Fibroblast of lung (primary cell): Measurements from ENCODE around the gene RFX8. TPM values are rescaled to one million over a fixed set of nuclear protein-coding genes. Genes with fewer than 3 reads are reported as not detected.

Experiments used
- DNase-seq, 2 donors: peaks; one replicate each; pipeline versions ENCODE4 v3.0.0 to v3.0.0-alpha.2; 2010; ENCODE audit warnings: low read depth in 2 of 2
- H2AFZ ChIP-seq: 2 replicates; pipeline ENCODE4 v1.5.1; 2012; ENCODE audit warnings: low read length, control low read depth, inconsistent platforms
- H3K27ac ChIP-seq: 2 replicates; pipeline ENCODE4 v1.5.1; 2011; ENCODE audit warnings: low read length, control low read depth; ENCODE audit not compliant: insufficient read depth
- H3K27me3 ChIP-seq: 2 replicates; pipeline ENCODE4 v1.5.1; 2011; ENCODE audit warnings: mild to moderate bottlenecking, low read length; ENCODE audit not compliant: control insufficient read depth, insufficient read depth
- H3K36me3 ChIP-seq: 2 replicates; pipeline ENCODE4 v1.5.1; 2011; ENCODE audit warnings: low read length; ENCODE audit not compliant: control insufficient read depth, insufficient read depth
- H3K4me1 ChIP-seq: 2 replicates; pipeline ENCODE4 v1.5.1; 2011; ENCODE audit warnings: low read length; ENCODE audit not compliant: control insufficient read depth, insufficient read depth; ENCODE audit errors: extremely low read depth
- H3K4me2 ChIP-seq: 2 replicates; pipeline ENCODE4 v1.5.1; 2011; ENCODE audit warnings: low read length, control low read depth; ENCODE audit not compliant: insufficient read depth; ENCODE audit errors: extremely low read depth
- H3K4me3 ChIP-seq, 4 experiments: fragments of 200-600 bp in 1 of 4; sonication (generic) in 1 of 4; replicated peaks in 1 of 4; 2 replicates each; pipeline ENCODE4 v1.5.1; 2011 to 2016; ENCODE audit warnings: low read length in 4 of 4, low read depth in 3 of 4, mild to moderate bottlenecking in 3 of 4, control low read depth in 2 of 4, inconsistent platforms in 1 of 4, mixed read lengths in 1 of 4; ENCODE audit not compliant: insufficient read depth in 1 of 4; ENCODE audit errors: control extremely low read depth in 1 of 4
- H3K79me2 ChIP-seq: 2 replicates; pipeline ENCODE4 v1.5.1; 2012; ENCODE audit warnings: mild to moderate bottlenecking, low read length, inconsistent platforms; ENCODE audit not compliant: control insufficient read depth, insufficient read depth
- H3K9ac ChIP-seq: 2 replicates; pipeline ENCODE4 v1.5.1; 2011; ENCODE audit warnings: mild to moderate bottlenecking, low read length, control low read depth; ENCODE audit not compliant: insufficient read depth
- H3K9me3 ChIP-seq: 2 replicates; pipeline ENCODE4 v1.5.1; 2012; ENCODE audit warnings: low read depth, low read length; ENCODE audit not compliant: control insufficient read depth, insufficient read depth
- H4K20me1 ChIP-seq: 2 replicates; pipeline ENCODE4 v1.5.1; 2011; ENCODE audit warnings: low read length; ENCODE audit not compliant: control insufficient read depth, insufficient read depth; ENCODE audit errors: extremely low read depth
- CTCF ChIP-seq, 2 donors: IDR thresholded peaks in 1 of 2; conservative IDR thresholded peaks in 1 of 2; 1 replicate in 1 of 2; 2 replicates in 1 of 2; pipeline ENCODE4 v1.5.1; 2011 to 2012; ENCODE audit warnings: low read length in 2 of 2, control low read depth in 1 of 2, inconsistent platforms in 1 of 2, low read depth in 1 of 2, mild to moderate bottlenecking in 1 of 2
- EZH2 ChIP-seq: IDR thresholded peaks from 2 replicates; pipeline ENCODE4 v1.5.1; 2012; ENCODE audit warnings: low read length, control low read depth, mild to moderate bottlenecking; ENCODE audit errors: missing control alignments
- polyA plus RNA-seq, 2 donors: library from polyadenylated mRNA; depleted of rRNA in 1 of 2; stranded (reverse) in 1 of 2; unstranded in 1 of 2; fragments of >200 nt; gene quantifications; 2 replicates each; pipeline ENCODE4 v1.2.1, GENCODE V29; 2011 to 2012; ENCODE audit warnings: missing spikeins in 1 of 2
- total RNA-seq: library from RNA; depleted of rRNA; stranded (reverse); fragments of >200 nt; gene quantifications from 2 replicates; pipeline ENCODE4 v1.2.1, GENCODE V29; 2014

Gene RFX8
- total and polyA plus RNA-seq, 2 donors (not counting 1 experiment from before 2014, with no cell fraction given): 4.3 to 12.4 TPM

- Histone ChIP-seq H2AFZ (no peak overlapping the region), H3K36me3 (no peaks in the 10 kb centered on the region), H3K4me3 (no peak overlapping the region), H3K9me3 (no peaks in the 10 kb centered on the region), H3K4me1 (peaks cover 9% of the 10 kb centered on the region), H3K27me3 (no peaks in the 10 kb centered on the region), H3K4me2 (no peak overlapping the region), H3K27ac (no peak overlapping the region), H4K20me1 (no peaks in the 10 kb centered on the region), H3K9ac (no peak overlapping the region), H3K79me2 (no peaks in the 10 kb centered on the region)
- no peak for DNase-seq
- no peak for TF ChIP-seq CTCF (conservative IDR thresholded peaks at IDR 0.05 in 1 of 2, IDR thresholded peaks at IDR 0.05 in 1 of 2; ENCODE audit: low read depth in 1 of 2, low read length in 2 of 2)
- TF ChIP-seq EZH2: no peak
These were observed 27.2 kb upstream of the RFX8 start for GRCh38 chr2:101502095-101502494.

GRCh38 chr2:101501443-101501842 lies 26.5 kb upstream of the RFX8 start:
- Histone ChIP-seq H3K79me2 (no peaks in the 10 kb centered on the region), H2AFZ (peak overlapping the region; percentile 53), H3K9ac (no peak overlapping the region), H3K9me3 (no peaks in the 10 kb centered on the region), H3K36me3 (no peaks in the 10 kb centered on the region), H3K27ac (no peak overlapping the region), H4K20me1 (no peaks in the 10 kb centered on the region), H3K4me1 (peaks cover 9% of the 10 kb centered on the region), H3K4me3 (no peak overlapping the region), H3K4me2 (peak overlapping the region; percentile 45), H3K27me3 (no peaks in the 10 kb centered on the region)
- peak in 1 of 2 donors; percentile 70 for DNase-seq
- TF ChIP-seq CTCF (conservative IDR thresholded peaks at IDR 0.05 in 1 of 2, IDR thresholded peaks at IDR 0.05 in 1 of 2; ENCODE audit: low read depth in 1 of 2, low read length in 2 of 2) (no peak), EZH2 (no peak)

GRCh38 chr2:101500860-101501259 lies 25.9 kb upstream of the RFX8 start:
- Histone ChIP-seq H3K4me2 (peak overlapping the region; percentile 17), H3K36me3 (no peaks in the 10 kb centered on the region), H3K9me3 (no peaks in the 10 kb centered on the region), H3K4me3 (peak overlapping the region in 1 of 4 experiments; percentile 11), H3K27me3 (no peaks in the 10 kb centered on the region), H3K4me1 (peaks cover 9% of the 10 kb centered on the region), H3K79me2 (no peaks in the 10 kb centered on the region), H3K9ac (no peak overlapping the region), H4K20me1 (no peaks in the 10 kb centered on the region), H2AFZ (peak overlapping the region; percentile 9), H3K27ac (no peak overlapping the region)
- TF ChIP-seq CTCF (conservative IDR thresholded peaks at IDR 0.05 in 1 of 2, IDR thresholded peaks at IDR 0.05 in 1 of 2; ENCODE audit: low read depth in 1 of 2, low read length in 2 of 2) (no peak), EZH2 (no peak)
- DNase-seq: peak in 1 of 2 donors; percentile 19
